Measurements from ENCODE around the gene PPP2R2C.

PPP2R2C gene

DNA sequence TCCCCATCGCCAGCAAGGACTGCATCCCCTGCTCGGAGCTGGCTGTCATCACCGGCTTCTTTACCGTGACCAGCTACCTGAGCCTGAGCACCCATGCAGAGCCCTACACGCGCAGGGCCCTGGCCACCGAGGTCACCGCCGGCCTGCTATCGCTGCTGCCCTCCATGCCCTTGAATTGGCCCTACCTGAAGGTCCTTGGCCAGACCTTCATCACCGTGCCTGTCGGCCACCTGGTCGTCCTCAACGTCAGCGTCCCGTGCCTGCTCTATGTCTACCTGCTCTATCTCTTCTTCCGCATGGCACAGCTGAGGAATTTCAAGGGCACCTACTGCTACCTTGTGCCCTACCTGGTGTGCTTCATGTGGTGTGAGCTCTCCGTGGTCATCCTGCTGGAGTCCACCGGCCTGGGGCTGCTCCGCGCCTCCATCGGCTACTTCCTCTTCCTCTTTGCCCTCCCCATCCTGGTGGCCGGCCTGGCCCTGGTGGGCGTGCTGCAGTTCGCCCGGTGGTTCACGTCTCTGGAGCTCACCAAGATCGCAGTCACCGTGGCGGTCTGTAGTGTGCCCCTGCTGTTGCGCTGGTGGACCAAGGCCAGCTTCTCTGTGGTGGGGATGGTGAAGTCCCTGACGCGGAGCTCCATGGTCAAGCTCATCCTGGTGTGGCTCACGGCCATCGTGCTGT lies 171.2 kb downstream of the PPP2R2C start:
- in situ Hi-C loops (cut with MboI; ENCODE audit: low sequenced_read_pairs, unreplicated experiment): no loop called here
- DNase-seq (ENCODE audit: low spot score): no peak
- TF ChIP-seq, protein P1, sequence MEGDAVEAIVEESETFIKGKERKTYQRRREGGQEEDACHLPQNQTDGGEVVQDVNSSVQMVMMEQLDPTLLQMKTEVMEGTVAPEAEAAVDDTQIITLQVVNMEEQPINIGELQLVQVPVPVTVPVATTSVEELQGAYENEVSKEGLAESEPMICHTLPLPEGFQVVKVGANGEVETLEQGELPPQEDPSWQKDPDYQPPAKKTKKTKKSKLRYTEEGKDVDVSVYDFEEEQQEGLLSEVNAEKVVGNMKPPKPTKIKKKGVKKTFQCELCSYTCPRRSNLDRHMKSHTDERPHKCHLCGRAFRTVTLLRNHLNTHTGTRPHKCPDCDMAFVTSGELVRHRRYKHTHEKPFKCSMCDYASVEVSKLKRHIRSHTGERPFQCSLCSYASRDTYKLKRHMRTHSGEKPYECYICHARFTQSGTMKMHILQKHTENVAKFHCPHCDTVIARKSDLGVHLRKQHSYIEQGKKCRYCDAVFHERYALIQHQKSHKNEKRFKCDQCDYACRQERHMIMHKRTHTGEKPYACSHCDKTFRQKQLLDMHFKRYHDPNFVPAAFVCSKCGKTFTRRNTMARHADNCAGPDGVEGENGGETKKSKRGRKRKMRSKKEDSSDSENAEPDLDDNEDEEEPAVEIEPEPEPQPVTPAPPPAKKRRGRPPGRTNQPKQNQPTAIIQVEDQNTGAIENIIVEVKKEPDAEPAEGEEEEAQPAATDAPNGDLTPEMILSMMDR (IDR thresholded peaks at IDR 0.05; ENCODE audit: borderline replicate concordance, control extremely low read depth, extremely low read depth, insufficient read depth, missing control alignments): no peak

DNA sequence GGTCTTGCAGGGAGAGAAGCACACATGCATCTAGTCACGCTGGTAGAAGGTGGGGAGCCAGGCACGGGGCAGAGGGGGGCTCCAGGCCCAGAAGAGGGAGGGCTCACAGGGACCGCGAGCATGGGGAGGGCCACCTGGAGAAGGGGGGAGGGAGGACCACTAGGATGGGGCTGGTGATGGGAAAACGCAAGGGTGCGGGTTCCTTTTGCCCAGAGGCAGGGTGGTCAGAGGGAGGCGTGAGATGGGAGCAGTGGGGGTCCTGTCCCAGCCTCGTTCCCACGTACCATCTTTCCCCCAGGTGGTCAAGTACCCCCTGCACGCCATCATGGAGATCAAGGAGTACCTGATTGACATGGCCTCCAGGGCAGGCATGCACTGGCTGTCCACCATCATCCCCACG lies 172.1 kb downstream of the PPP2R2C start:
- DNase-seq (ENCODE audit: low spot score): no peak
- in situ Hi-C loops (cut with MboI; ENCODE audit: low sequenced_read_pairs, unreplicated experiment): no loop called here
- TF ChIP-seq, protein P1 (IDR thresholded peaks at IDR 0.05; ENCODE audit: borderline replicate concordance, control extremely low read depth, extremely low read depth, insufficient read depth, missing control alignments): no peak

DNA sequence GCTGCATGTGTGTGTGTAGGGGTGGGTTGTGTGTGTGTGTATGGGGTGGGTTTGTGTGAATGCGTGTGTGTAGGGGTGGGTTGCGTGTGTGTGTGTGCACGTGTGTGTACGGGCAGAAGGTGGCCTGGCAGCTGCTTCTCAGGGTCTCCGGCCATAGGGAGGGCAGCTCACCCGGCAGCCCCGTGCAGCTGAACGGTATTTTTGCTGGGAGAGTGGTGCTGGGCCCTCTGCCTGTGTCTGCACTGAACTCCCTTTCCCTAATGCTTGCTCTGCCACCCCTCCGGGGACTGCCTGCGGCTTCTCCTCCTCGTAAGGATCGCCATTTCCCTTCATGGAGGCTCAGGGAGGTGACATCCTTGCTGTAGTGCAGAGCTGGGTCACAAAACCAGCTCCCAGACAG lies 172.5 kb downstream of the PPP2R2C start:
- in situ Hi-C loops (cut with MboI; ENCODE audit: low sequenced_read_pairs, unreplicated experiment): no loop called here
- TF ChIP-seq, protein P1 (IDR thresholded peaks at IDR 0.05; ENCODE audit: borderline replicate concordance, control extremely low read depth, extremely low read depth, insufficient read depth, missing control alignments): no peak
- no peak for DNase-seq (ENCODE audit: low spot score)

DNA sequence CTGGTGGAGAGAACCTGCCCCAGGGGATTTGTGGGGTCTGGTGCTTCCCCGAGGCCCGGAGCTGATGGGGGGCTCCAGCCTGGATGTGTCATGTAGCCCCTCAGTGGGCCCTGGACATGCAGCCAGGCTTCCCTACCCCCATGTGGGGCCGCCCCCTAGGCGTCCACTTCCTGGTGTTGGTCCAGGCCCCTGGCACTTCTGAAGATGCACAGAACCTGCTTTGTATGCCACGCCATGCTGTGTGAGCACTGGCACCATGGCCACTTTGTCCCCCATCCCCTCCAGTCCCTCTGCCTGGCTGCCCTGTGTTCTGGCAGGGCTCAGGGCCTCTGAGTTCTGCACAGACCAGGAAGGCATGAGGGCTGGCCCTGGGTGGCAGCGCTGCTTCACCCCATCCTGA lies 173.6 kb downstream of the PPP2R2C start:
- no peak for DNase-seq (ENCODE audit: low spot score)
- in situ Hi-C loops (cut with MboI; ENCODE audit: low sequenced_read_pairs, unreplicated experiment): no loop called here
- TF ChIP-seq, protein P1 (IDR thresholded peaks at IDR 0.05; ENCODE audit: borderline replicate concordance, control extremely low read depth, extremely low read depth, insufficient read depth, missing control alignments): no peak

DNA sequence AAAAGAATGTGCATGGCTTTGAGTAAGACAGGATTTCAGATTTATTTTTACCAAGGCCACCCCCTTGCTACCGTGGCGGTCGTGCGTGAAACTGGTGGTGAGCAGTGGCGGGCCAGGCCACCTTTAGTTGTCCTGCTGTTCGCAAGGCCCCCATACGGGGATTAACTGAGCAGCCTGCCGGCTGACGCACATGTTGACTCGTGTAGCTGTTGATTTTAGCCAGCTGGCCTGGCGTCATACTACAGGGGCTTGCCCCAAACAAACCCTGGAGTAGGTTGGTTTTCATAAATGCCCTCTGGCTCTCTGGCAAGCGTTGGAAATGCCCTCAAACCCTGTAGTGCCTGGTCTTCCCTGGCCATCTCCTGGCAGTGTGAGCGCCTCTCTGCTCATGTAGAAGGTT lies 174.4 kb downstream of the PPP2R2C start:
- DNase-seq (ENCODE audit: low spot score): no peak
- in situ Hi-C loops (cut with MboI; ENCODE audit: low sequenced_read_pairs, unreplicated experiment): no loop called here
- TF ChIP-seq, protein P1 (IDR thresholded peaks at IDR 0.05; ENCODE audit: borderline replicate concordance, control extremely low read depth, extremely low read depth, insufficient read depth, missing control alignments): no peak

DNA sequence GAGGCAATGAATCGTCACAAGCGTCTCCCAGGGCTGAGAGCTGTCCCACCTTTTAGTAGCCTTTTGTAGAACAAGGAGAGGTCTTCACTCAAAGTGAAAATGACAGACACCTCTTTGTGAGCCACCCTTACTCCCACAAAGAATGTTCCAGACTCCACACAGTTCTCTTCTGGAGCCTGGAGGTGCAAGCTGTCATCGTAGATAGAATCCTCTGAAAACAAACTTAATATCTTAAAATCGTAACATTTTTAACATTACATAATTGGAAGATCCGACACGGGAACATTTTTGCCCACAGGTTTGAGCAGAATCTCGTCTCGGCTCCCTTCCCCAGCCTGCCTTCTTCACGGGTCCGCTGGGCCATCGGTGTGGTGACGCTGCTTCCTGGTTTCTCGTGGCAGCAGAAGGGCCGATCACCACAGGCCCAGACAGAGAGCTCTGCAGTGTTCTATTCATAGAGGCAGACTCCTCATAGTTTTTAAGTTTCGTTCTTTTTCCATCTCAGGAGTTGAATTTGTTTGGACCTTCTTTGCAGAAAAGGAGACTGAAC lies 175.1 kb downstream of the PPP2R2C start:
- TF ChIP-seq, protein P1 (IDR thresholded peaks at IDR 0.05; ENCODE audit: borderline replicate concordance, control extremely low read depth, extremely low read depth, insufficient read depth, missing control alignments): no peak
- in situ Hi-C loops (cut with MboI; ENCODE audit: low sequenced_read_pairs, unreplicated experiment): no loop called here

More for the DNA sequence above, 175.1 kb downstream of the PPP2R2C start:
- no peak for DNase-seq (ENCODE audit: low spot score)
